NCI-H2227 treated with DMSO at 0.1 percent for 48 hours (cell line): ENCODE measurements around the gene LSM3.

Experiments used
- DNase-seq: peaks from one replicate; lab custom pipeline; 2025; lab: John Stamatoyannopoulos, UW

The LSM3 gene

GRCh38 chr3:14178247-14179113 lies at the start of gene LSM3, which contains the start of gene XPC:
Gene LSM3, plus strand, starts transcription at chr3:14178817. Its CDS starts 44 bp downstream, at chr3:14178861.
Gene XPC, minus strand, starts transcription at chr3:14178601. Its CDS starts 33 bp downstream, at chr3:14178568.
- peak; percentile 94 for DNase-seq

GRCh38 chr3:14129296-14129695 lies 49.3 kb upstream of the LSM3 start:
- DNase-seq, result no peak

DNA sequence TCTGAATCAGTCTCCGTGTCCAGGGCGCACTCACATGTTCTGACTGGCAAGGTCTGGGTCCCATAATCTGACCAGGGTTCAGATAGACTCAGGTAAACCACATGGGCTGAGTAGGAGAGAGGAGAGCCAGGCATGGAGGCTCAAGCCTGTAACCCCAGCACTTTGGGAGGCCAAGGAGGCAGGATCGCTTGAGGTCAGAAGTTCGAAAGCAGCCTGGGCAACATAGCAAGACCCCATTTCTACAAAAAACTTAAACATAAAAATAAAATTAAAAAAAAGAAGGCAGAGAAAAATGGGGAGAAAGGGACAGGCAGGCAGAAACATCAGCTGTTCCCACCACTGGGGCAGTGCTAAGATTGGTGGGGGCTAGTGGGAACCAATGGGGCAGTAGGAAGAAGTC lies 48.4 kb upstream of the LSM3 start:
- no peak for DNase-seq

DNA sequence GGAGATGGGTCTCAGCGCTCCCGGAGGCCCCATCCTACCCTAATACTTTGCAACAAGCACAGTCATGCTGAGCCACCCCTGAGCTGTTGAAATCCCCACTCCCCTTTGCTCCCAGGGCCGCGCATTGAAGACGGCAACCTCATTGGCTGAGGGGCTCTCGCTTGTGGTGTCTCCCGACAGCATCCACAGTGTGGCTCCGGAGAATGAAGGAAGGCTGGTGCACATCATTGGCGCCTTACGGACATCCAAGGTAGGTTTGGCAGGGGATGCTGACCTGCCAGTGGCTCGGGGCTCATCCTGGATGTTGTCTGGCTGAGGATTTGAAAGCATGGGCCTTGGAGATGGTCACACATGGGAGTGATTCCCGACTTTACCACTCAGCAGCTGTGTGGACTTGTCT lies 47.9 kb upstream of the LSM3 start:
- no peak for DNase-seq

DNA sequence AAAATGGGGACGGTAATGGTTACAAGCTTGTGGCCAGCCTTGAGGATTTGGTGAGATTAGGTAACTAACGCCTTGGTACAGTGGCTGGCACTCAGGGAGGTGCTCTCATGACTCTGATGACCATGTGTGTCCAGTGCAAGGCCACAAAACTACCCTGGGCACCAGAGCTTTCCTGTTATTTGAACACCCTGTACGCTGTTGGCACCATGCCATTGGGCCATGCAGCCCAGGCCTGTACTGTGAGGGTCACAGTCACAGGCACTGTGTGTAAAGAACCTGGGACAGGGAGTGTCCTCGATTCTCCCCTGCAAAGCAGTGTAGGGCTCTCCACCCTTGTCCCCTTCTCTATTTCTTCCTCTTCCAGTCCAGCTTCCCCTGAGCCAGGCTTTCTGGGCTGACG lies 47.5 kb upstream of the LSM3 start:
- DNase-seq, result no peak

DNA sequence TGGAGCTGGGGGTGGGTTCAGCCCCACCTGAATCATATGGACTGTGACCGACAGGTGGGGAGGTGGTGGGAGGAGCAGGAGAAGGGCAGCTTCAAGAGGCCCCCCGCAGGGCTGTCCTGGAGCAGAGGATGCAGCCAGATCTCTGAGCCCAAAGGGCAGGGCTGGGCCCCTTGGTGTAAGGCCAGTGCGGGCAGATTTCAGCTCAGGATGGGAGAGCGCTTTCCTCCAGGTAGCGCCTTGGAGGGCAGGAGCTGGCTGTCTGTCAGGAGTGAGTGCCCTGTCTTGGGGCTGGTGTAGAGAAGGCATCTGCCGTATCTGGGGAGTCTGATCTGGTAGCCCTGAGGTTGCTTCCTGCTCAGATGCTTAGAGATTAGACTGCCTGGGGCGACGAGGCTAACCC lies 46.5 kb upstream of the LSM3 start:
- DNase-seq, result no peak

- DNase-seq, result no peak
Measured at GRCh38 chr3:14132689-14133088, 45.9 kb upstream of the LSM3 start.

GRCh38 chr3:14133188-14133800 lies 45.3 kb upstream of the LSM3 start:
- no peak for DNase-seq

DNA sequence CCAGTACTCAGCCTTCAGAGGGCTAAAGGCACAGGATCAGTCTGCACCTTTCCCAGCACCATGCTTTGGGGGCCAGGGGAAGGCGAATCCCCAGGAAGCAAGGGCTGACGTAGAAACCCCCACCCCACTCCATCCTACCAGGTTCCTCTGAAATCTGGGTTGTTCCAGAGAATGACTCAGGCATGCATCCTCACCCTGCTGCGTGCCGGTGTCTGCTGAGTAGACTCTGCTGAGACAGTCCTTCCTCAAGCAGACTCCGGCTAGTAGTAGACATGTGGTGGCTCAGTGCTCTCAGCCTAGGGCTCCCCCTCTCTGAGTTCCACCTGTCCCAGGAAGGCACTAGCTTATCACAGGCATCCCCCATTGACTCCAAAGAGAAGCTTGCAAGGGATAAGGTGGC lies 44.7 kb upstream of the LSM3 start:
- no peak for DNase-seq

DNA sequence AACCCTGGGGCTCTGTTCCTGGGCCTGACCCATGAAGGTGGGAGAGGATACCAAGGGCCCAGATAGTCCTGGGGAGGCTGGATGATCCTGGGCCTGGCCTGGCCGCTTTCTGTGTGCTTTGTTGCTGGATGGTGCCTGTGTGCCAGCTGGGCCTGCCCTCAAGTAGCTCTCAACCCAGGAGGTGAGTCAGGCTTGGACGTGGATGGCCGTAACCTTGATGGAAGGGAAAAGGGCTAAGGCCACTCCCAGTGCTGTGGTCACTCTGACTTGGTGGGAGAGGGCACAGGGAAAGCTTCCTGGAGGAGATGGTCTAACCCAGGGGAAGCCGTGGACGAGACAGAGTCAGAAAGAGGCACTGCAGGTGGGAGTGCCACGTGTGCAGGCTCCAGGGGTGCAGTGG lies 44.3 kb upstream of the LSM3 start:
- DNase-seq, result no peak

DNA sequence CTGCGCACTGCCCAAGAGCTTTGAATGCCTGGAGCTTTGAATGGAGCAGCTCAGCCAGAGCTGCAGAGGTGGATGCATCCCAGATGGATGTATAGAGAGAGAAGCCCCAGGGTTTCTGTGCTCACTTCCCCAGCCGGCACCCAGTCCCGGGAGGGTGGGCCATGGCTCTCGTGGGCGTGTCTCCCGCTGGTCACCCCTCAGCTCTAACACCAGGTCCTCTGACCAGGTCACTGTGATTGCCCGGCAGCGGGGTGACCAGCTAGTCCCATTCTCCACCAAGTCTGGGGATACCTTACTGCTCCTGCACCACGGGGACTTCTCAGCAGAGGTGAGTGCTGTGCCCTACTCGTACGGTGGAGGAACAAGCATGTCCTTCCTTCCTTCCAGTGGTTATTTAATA lies 43.0 kb upstream of the LSM3 start:
- no peak for DNase-seq

GRCh38 chr3:14137004-14137403 lies 41.6 kb upstream of the LSM3 start:
- no peak for DNase-seq

GRCh38 chr3:14137445-14137844 lies 41.2 kb upstream of the LSM3 start:
- DNase-seq, result no peak

DNA sequence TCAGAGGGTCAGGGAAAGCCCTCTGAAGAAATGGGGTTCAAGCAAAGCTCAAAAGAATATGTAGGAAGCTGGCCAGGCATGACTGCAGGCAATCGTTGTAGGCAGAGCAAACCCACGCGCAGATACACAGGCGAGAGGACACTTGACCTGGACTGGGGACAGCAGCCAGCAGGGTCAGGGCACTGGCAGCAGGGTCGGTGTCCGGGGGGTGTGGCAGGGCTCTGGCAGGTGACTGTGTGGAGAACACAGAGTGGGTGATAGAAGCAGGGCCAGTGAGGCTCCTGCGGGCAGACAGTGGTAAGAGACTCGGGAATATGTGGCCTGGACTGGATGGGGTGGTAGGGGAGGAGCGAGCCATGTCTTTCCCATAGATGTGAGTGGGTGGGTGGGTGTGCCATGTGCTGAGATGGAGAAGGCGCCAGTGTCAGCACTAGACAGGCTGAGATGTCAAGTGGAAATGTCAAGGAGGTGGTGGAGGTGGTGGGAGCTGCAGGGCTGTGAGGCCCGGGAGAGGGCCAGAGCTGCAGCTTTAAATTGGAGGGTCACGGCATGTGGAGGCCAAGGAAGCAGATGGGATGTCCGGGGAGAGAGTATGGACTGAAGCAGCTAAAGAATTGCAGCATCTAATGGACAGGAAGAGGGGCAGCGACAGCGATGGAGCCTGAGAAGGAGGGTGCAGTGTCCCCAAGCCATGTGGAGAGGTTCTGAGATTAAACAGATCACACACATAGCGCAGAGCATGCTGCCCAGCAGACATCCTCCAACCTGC lies 40.3 kb upstream of the LSM3 start:
- DNase-seq, result no peak

GRCh38 chr3:14138878-14139655 lies 39.5 kb upstream of the LSM3 start:
- no peak for DNase-seq

DNA sequence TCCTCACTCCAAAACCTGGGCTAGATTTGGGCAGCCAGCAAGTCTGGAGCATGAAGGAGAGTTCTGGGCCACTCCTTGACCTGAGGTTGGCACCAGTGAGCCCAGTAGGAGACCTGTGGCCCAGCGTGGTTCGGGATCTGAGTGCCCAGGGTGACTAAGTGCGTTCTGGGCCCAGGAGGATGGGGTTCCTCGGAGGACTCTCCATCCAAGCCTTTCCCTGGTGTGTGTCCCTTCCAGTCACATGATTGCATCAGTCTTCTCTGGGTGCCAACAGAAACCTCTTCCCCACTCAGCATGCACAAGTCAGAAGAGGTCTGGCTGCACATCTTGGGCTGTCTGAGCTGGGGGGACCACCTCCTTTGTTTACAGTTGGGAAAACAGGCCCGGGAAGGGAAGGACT lies 38.8 kb upstream of the LSM3 start:
- no peak for DNase-seq

DNA sequence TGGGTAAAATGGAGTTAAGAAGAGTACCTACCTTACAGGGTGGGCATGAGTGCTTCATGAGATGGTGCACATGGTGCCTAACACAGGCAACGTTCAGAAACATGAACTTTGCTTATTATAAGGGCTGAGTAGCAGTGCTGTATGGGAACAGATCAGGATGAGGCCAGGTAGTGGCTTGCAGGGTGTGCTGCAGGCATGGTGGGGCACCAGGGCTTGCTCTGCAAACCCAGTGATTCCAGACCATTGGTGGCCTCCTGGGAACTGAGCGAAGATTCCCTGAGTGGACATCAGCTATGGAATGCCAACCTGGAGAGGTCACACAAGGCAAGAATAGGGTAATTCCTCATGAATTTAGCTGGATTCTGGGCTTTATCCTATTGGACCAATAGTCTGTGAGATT lies 37.9 kb upstream of the LSM3 start:
- no peak for DNase-seq

DNA sequence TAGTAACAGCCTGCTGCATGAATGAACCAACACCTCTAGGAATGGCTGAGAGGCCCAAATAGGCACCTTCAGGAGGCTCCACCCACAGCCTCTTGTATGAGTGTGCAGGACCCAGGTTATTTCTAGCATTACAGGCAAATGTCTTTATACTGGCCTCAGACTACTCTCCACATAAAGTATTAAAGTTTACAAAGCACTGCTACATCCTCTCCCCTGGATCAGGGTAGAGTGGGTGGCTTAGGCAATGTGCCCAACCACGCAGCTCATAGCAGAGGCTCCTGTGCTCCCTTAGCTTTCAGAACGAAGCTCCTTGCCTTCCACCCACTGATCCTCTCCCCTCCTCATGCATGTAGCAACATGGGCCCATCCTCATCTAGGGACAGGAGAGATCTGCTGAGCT lies 37.5 kb upstream of the LSM3 start:
- no peak for DNase-seq

GRCh38 chr3:14141602-14142341 lies 36.8 kb upstream of the LSM3 start:
- no peak for DNase-seq

DNA sequence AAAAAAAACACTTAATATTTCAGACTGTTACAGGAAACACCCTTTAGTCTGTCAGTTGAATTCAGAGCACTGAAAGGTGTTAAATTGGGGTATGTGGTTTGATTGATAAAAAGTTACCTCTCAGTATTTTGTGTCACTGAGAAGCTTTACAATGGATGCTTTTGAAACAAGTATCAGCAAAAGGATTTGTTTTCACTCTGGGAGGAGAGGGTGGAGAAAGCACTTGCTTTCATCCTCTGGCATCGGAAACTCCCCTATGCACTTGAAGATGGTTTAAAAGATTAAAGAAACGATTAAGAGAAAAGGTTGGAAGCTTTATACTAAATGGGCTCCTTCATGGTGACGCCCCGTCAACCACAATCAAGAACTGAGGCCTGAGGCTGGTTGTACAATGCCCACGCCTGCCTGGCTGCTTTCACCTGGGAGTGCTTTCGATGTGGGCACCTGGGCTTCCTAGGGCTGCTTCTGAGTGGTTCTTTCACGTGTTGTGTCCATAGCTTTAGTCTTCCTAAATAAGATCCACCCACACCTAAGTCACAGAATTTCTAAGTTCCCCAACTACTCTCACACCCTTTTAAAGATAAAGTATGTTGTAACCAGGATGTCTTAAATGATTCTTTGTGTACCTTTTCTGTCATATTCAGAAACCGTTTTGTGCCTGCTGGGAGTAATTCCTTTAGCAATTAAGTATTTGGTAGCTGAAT lies 35.9 kb upstream of the LSM3 start:
- peak; percentile 39 for DNase-seq
